NCI-H2029 treated with DMSO at 0.1 percent for 48 hours (cell line): ENCODE measurements around the gene CAMK1D.

Source experiments
- DNase-seq: peaks from one replicate; lab custom pipeline; 2025; lab: John Stamatoyannopoulos, UW

The CAMK1D gene

GRCh38 chr10:12597176-12597575 lies 247.8 kb downstream of the CAMK1D start:
- DNase-seq, result no peak

- no peak for DNase-seq
These were observed 248.7 kb downstream of the CAMK1D start for GRCh38 chr10:12597788-12598765.

DNA sequence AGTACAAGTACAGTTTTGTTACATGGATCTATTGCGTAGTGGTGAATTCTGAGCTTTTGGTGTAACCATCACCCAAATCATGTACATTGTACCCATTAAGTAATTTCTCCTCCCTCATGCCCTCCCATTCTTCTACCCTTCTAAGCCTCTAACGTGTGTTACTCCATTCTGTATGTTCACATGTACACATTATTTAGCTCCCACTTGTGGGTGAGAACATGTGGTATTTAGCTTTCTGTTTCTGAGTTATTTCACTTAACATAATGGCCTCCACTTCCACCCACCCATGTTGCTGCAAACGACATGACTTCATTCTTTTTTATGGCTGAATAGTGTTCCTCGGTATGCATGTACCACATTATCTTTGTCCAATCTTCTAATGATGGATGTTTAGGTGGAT lies 251.3 kb downstream of the CAMK1D start:
- DNase-seq, result no peak

- peak; percentile 47 for DNase-seq
These were observed 253.2 kb downstream of the CAMK1D start for GRCh38 chr10:12602521-12602920.

DNA sequence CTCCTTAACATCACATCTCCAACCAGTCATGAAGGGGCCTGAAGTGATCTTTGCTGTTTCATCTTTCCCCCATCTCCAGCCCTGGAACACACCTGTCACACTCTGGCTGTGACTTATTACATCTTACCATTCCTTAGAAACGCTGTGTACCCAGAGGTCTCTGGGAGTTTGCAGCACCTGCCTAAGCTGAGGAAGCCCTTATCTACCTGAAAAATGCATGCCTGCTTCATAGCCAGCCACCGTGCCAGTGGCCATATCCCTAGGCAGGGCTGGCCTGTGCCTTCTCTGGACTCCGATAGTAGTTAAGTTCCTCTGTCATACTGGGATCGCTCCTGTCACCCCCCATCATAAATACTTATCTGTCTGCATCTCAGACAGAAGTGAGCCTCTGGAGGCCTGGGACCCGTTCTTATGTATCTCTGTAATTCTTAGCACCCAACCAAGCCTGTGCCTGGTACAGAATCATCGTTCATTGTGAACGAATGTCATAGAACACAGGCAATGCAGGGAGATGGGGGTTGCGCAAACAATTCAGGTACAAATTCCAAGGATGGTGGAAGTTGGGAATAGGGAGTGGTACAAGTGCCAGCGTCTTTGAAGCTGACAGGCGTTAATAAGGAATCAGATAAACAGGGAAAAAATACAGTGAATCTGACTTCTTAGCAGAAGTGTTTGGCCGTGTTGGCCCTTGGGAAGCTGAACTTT lies 254.6 kb downstream of the CAMK1D start:
- DNase-seq, result no peak

GRCh38 chr10:12605580-12606405 lies 256.4 kb downstream of the CAMK1D start:
- peak; percentile 50 for DNase-seq

- DNase-seq, result peak; percentile 26
These were observed 257.1 kb downstream of the CAMK1D start for GRCh38 chr10:12606461-12606860.

- DNase-seq, result peak; percentile 28
These were observed 259.4 kb downstream of the CAMK1D start for GRCh38 chr10:12608761-12609160.

DNA sequence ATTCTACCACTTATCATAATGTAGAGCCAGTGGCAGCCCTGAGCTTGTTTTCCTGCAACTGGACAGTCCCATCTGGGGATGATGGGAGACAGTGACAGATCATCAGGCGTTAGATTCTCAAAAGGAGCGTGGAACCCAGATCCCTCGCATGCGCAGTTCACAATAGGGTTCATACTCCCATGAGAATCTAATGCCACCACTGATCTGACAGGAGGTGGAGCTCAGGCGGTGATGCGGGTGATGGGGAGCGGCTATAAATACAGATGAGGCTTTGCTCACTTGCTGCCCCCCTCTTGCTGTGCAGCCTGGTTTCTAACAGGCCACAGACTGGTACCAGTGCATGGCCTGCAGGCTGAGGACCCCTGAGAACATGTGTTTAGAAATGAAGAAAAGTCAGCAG lies 260.1 kb downstream of the CAMK1D start:
- no peak for DNase-seq

- no peak for DNase-seq
These were observed 263.8 kb downstream of the CAMK1D start for GRCh38 chr10:12613136-12613535.

GRCh38 chr10:12614177-12614995 lies 265.0 kb downstream of the CAMK1D start:
- DNase-seq, result no peak

- DNase-seq, result no peak
These were observed 266.2 kb downstream of the CAMK1D start for GRCh38 chr10:12615296-12616220.

GRCh38 chr10:12617191-12618175 lies 268.1 kb downstream of the CAMK1D start:
- DNase-seq, result no peak

GRCh38 chr10:12622016-12622415 lies 272.7 kb downstream of the CAMK1D start:
- no peak for DNase-seq

GRCh38 chr10:12622691-12623090 lies 273.3 kb downstream of the CAMK1D start:
- DNase-seq, result no peak

DNA sequence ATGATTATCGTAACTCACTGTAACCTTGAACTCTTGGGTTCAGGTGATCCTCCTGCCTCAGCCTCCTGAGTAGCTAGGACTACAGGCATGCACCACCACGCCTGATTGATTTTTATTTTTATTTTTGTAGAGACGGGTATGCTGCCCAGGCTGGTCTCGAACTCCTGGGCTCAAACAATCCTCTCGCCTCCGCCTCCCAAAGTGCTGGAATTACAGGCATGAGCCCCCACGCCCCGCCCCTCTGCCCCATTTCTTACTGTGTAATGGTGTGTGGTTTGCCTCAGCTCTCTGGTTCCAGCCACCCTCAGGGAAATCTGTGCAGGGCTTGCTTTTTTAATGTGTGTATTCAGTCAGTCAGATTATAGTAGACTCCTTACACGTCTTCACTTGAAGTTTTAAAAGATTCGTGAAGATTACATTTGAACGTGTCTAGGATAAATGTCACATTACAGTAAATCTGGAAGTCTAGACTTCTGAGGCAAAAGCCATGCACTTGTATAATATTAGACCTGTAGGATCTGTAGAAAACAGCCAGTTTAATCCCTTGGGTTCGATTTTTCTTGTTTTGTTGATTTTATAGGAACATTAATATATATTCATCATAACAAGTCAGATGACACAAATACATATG lies 276.2 kb downstream of the CAMK1D start:
- DNase-seq, result no peak

DNA sequence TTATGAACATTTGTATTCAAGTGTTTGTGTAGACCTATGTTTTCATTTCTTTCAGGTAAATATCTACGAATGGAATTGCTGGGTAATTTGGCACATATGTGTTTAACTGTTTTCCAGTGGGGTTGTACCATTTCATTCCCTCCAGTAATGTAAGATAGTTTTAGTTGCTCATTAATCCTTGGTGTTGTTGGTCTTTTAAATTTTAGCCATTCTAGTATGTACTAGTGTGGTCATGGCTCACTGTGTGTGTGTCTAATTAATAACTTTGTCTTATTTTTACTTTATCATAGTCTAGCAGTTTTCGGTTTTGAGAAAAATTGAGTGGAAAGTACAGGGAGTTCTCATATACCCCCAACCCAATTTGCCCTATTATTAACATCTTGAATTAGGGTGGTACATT lies 278.8 kb downstream of the CAMK1D start:
- no peak for DNase-seq

- peak; percentile 24 for DNase-seq
These were observed 279.8 kb downstream of the CAMK1D start for GRCh38 chr10:12628964-12629766.
